DOHH2 (cell line): ENCODE data around the gene BCAR3.

ENCODE experiments used
- H3F3A ChIP-seq: fragments of 200-600 bp; sonication (generic), shearing (Covaris generic); 2 replicates; pipeline ENCODE4 v1.6.0; 2016; ENCODE audit warnings: antibody characterized with exemption, mild to moderate bottlenecking; ENCODE audit not compliant: control insufficient read depth, insufficient read depth
- H3K27ac ChIP-seq: fragments of 200-600 bp; sonication (generic); 2 replicates; pipeline ENCODE4 v1.5.1; 2014; ENCODE audit warnings: low read depth, mild to moderate bottlenecking, low read length, moderate library complexity
- H3K27me3 ChIP-seq: fragments of 200-600 bp; sonication (generic); 2 replicates; pipeline ENCODE4 v1.6.1; 2014; ENCODE audit warnings: mild to moderate bottlenecking, low read length, mixed read lengths; ENCODE audit not compliant: control insufficient read depth
- H3K36me3 ChIP-seq: fragments of 200-600 bp; sonication (generic); 2 replicates; pipeline ENCODE4 v1.6.1; 2014; ENCODE audit warnings: mild to moderate bottlenecking, low read length, moderate library complexity, mixed read lengths; ENCODE audit not compliant: control insufficient read depth
- H3K4me1 ChIP-seq: fragments of 200-600 bp; sonication (generic); 2 replicates; pipeline ENCODE4 v1.6.1; 2014; ENCODE audit warnings: mild to moderate bottlenecking, low read length, mixed read lengths; ENCODE audit not compliant: control insufficient read depth
- H3K4me2 ChIP-seq: fragments of 200-600 bp; sonication (generic); 2 replicates; pipeline ENCODE4 v1.6.0; 2014; ENCODE audit warnings: mild to moderate bottlenecking, low read length, moderate library complexity
- H3K4me3 ChIP-seq: fragments of 200-600 bp; sonication (generic); 2 replicates; pipeline ENCODE4 v1.5.1; 2014; ENCODE audit warnings: mild to moderate bottlenecking, low read length, mixed read lengths
- H3K79me2 ChIP-seq: fragments of 200-600 bp; sonication (generic); 2 replicates; pipeline ENCODE4 v1.6.1; 2014; ENCODE audit warnings: mild to moderate bottlenecking, low read length, mixed read lengths; ENCODE audit not compliant: control insufficient read depth
- H3K9me2 ChIP-seq: fragments of 200-600 bp; sonication (generic); replicated peaks from 2 replicates; pipeline ENCODE4 v1.6.1; 2014; ENCODE audit warnings: mild to moderate bottlenecking, low read length, mixed read lengths; ENCODE audit not compliant: control insufficient read depth
- H3K9me3 ChIP-seq: fragments of 200-600 bp; sonication (generic); 2 replicates; pipeline ENCODE4 v1.6.1; 2014; ENCODE audit warnings: antibody characterized with exemption, low read length, mixed read lengths; ENCODE audit not compliant: control insufficient read depth, insufficient read depth
- H4K20me1 ChIP-seq: fragments of 200-600 bp; sonication (generic); 2 replicates; pipeline ENCODE4 v1.6.0; 2014; ENCODE audit warnings: low read depth, mild to moderate bottlenecking, antibody characterized with exemption, low read length, moderate library complexity; ENCODE audit not compliant: control insufficient read depth, insufficient read depth
- EZH2phosphoT487 ChIP-seq: fragments of 200-600 bp; sonication (generic); IDR thresholded peaks from 2 replicates; pipeline ENCODE4 v1.6.1; 2017; ENCODE audit warnings: borderline replicate concordance, mild to moderate bottlenecking, antibody characterized with exemption, low read length, moderate library complexity, mixed read lengths
- TF ChIP-seq, protein P1 (sequence below): fragments of 200-600 bp; sonication (generic); IDR thresholded peaks from one replicate; pipeline ENCODE4 v1.5.1; 2014; ENCODE audit warnings: antibody characterized with exemption, mild to moderate bottlenecking, low read depth, low read length; ENCODE audit not compliant: poor library complexity, severe bottlenecking

Gene BCAR3

GRCh38 chr1:93723110-93723509 lies 41.5 kb upstream of the BCAR3 start:
- no peaks in the 10 kb centered on the region for H3K79me2 ChIP-seq
- no peak overlapping the region for H3K4me2 ChIP-seq
- TF ChIP-seq, protein P1, sequence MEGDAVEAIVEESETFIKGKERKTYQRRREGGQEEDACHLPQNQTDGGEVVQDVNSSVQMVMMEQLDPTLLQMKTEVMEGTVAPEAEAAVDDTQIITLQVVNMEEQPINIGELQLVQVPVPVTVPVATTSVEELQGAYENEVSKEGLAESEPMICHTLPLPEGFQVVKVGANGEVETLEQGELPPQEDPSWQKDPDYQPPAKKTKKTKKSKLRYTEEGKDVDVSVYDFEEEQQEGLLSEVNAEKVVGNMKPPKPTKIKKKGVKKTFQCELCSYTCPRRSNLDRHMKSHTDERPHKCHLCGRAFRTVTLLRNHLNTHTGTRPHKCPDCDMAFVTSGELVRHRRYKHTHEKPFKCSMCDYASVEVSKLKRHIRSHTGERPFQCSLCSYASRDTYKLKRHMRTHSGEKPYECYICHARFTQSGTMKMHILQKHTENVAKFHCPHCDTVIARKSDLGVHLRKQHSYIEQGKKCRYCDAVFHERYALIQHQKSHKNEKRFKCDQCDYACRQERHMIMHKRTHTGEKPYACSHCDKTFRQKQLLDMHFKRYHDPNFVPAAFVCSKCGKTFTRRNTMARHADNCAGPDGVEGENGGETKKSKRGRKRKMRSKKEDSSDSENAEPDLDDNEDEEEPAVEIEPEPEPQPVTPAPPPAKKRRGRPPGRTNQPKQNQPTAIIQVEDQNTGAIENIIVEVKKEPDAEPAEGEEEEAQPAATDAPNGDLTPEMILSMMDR = no peak
- TF ChIP-seq EZH2phosphoT487 = no peak
- no peaks in the 10 kb centered on the region for H3K9me3 ChIP-seq
- H3K27ac ChIP-seq = no peak overlapping the region
- H3K4me1 ChIP-seq = peaks cover 21% of the 10 kb centered on the region
- no peaks in the 10 kb centered on the region for H3K9me2 ChIP-seq
- H3K36me3 ChIP-seq = no peaks in the 10 kb centered on the region
- no peaks in the 10 kb centered on the region for H3K27me3 ChIP-seq
- no peak overlapping the region for H3K4me3 ChIP-seq
- peaks cover 2% of the 10 kb centered on the region; the same call in 1 of the 2 replicates for H3F3A ChIP-seq
- H4K20me1 ChIP-seq = no peaks in the 10 kb centered on the region

GRCh38 chr1:93722081-93723031 lies 40.7 kb upstream of the BCAR3 start:
- H3F3A ChIP-seq = peaks cover 8% of the 10 kb centered on the region
- no peaks in the 10 kb centered on the region for H3K79me2 ChIP-seq
- H4K20me1 ChIP-seq = no peaks in the 10 kb centered on the region
- no peaks in the 10 kb centered on the region for H3K9me3 ChIP-seq
- H3K9me2 ChIP-seq = no peaks in the 10 kb centered on the region
- H3K36me3 ChIP-seq = no peaks in the 10 kb centered on the region
- no peak overlapping the region for H3K4me2 ChIP-seq
- no peak overlapping the region for H3K4me3 ChIP-seq
- H3K4me1 ChIP-seq = peaks cover 28% of the 10 kb centered on the region
- TF ChIP-seq, protein P1 = no peak
- no peak for TF ChIP-seq EZH2phosphoT487
- no peaks in the 10 kb centered on the region for H3K27me3 ChIP-seq
- H3K27ac ChIP-seq = no peak overlapping the region

DNA sequence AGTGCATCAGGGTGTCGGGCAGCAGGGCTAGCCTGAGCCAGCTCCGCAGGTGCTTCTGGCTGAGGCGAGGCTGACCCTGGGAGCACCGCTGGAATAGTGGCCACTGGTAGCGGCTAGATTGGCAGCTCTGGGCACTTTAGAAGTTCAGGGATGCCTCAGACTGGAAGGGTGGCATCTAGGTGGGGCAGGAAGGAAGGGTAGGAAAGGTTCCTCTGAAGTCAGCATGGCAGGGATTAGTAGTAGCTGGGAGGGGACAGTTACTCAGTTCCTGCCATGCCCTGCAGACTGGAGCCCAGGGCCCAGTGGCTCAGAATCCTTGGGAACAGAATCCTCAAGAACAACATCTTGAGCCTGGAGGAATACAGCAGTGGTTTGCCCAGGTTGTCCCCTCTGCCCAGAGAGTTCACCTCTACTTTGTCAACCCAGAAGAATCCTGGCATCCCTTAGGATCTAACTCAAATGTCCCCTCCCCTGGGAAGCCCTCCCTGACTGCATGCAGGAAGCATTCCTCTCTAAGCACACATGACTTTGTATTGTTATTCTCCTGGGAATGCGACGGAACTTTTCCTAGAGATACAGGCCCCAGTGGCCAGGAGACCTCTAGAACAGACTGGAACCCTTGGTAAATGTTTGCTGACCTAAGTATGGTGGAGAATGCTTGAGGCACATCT lies 39.5 kb upstream of the BCAR3 start:
- no peaks in the 10 kb centered on the region for H4K20me1 ChIP-seq
- H3K4me3 ChIP-seq = no peak overlapping the region
- no peaks in the 10 kb centered on the region for H3K9me2 ChIP-seq
- no peak overlapping the region for H3K4me2 ChIP-seq
- peaks cover 41% of the 10 kb centered on the region for H3K4me1 ChIP-seq
- H3K27ac ChIP-seq = no peak overlapping the region
- H3K27me3 ChIP-seq = no peaks in the 10 kb centered on the region
- H3F3A ChIP-seq = peaks cover 14% of the 10 kb centered on the region
- no peaks in the 10 kb centered on the region for H3K79me2 ChIP-seq
- TF ChIP-seq, protein P1 = no peak
- TF ChIP-seq EZH2phosphoT487 = no peak
- no peaks in the 10 kb centered on the region for H3K36me3 ChIP-seq
- no peaks in the 10 kb centered on the region for H3K9me3 ChIP-seq
